Kidney epithelial cell (primary cell): ENCODE measurements around the gene MEX3B. TPM values are rescaled to one million over a fixed set of nuclear protein-coding genes. Genes with fewer than 3 reads are reported as not detected.
A peak's percentile ranks its signal among the peaks of the same experiment; 100 is the strongest.

Experiments
- DNase-seq: peaks from one replicate; pipeline ENCODE4 v3.0.0-alpha.2; 2010; ENCODE audit warnings: low read depth
- H3K27me3 ChIP-seq: 2 replicates; pipeline ENCODE4 v1.6.0; 2011; ENCODE audit warnings: low read length; ENCODE audit not compliant: control insufficient read depth, insufficient read depth
- H3K36me3 ChIP-seq: 2 replicates; pipeline ENCODE4 v1.5.1; 2011; ENCODE audit warnings: low read length; ENCODE audit not compliant: control insufficient read depth, insufficient read depth
- H3K4me3 ChIP-seq: 2 replicates; pipeline ENCODE4 v1.5.1; 2011; ENCODE audit warnings: low read depth, mild to moderate bottlenecking, control low read depth, low read length
- CTCF ChIP-seq: IDR thresholded peaks from 2 replicates; pipeline ENCODE4 v1.5.1; 2011; ENCODE audit warnings: mild to moderate bottlenecking, moderate library complexity, low read length, control low read depth, inconsistent platforms; ENCODE audit not compliant: insufficient read depth, poor library complexity, severe bottlenecking
- total RNA-seq: library from RNA; depleted of rRNA; stranded (reverse); fragments of >200 nt; gene quantifications from 2 replicates; pipeline ENCODE4 v1.2.3, GENCODE V29; 2015

Gene MEX3B
- total RNA-seq, 1 donor from 2014 or later: 18.8 TPM

GRCh38 chr15:82081914-82082762, 36.3 kb upstream of the MEX3B start:
- peaks cover 2% of the 10 kb centered on the region for H3K27me3 ChIP-seq
- no peak for TF ChIP-seq CTCF

DNA sequence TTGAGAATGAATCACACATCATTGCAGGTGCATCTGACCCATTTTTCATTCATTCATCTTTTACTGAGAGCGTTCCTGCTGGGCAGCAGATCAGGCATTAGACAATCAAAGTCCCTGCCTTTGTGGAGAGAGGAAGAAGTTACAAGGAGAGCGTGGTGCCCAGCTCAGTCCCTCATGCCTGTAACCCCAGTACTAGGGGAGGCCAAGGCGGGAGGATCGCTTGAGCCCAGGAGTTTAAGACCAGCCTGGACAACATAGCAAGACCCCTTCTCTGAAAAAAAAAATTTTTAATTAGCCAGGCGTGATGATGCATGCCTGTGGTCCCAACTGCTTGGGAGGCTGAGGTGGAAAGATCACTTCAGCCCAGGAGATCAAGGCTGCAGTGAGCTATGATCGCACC, 35.0 kb upstream of the MEX3B start:
- H3K27me3 ChIP-seq: peaks cover 2% of the 10 kb centered on the region
- no peak for TF ChIP-seq CTCF
- no peak for DNase-seq
- H3K4me3 ChIP-seq: no peak overlapping the region
- no peaks in the 10 kb centered on the region for H3K36me3 ChIP-seq

More at GRCh38 chr15:82081914-82082762, 36.3 kb upstream of the MEX3B start:
- Histone ChIP-seq H3K36me3 (no peaks in the 10 kb centered on the region), H3K4me3 (no peak overlapping the region)
- peak; percentile 54 for DNase-seq

DNA sequence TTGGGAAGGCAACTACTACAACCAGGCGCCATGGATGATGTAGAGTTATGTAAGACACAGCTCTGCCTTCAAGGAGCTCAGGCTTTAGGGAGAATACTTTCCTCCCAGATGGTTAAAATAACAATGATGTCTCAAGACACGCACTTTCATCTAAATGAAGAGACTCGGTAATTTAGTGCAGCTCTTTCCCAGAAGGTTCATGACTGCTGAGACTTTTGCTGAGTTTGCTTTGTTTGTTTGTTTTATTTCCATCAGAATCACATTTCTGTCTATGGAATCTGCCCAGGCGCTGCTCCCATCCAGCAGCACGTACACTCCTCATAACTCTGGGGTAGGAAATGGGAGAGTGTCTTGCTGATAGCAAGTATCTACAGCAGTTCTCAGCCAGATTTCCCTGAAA, 33.9 kb upstream of the MEX3B start:
- Histone ChIP-seq H3K36me3 (no peaks in the 10 kb centered on the region), H3K4me3 (no peak overlapping the region), H3K27me3 (no peaks in the 10 kb centered on the region)
- DNase-seq: no peak
- TF ChIP-seq CTCF: no peak

DNA sequence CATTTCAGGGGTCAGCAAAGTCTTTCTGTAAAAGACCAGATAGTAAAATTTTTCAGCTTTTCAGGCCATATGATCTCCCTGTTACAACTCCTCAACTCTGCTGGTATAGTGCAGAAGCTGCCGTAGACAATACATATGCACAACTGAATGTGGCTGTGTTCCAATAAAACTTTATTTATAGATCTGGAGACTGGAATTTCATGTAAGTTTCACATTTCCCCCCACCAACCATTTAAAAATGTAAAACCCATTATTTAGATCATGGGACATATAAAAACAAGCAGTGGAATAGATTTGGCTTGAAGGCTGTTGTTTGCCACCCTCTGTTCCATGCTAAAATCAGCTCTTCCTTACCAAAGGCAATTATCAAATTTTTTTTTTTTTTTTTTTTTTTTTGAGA, 28.8 kb upstream of the MEX3B start:
- TF ChIP-seq CTCF: no peak
- no peak for DNase-seq
- no peaks in the 10 kb centered on the region for H3K27me3 ChIP-seq
- H3K4me3 ChIP-seq: no peak overlapping the region
- H3K36me3 ChIP-seq: no peaks in the 10 kb centered on the region

DNA sequence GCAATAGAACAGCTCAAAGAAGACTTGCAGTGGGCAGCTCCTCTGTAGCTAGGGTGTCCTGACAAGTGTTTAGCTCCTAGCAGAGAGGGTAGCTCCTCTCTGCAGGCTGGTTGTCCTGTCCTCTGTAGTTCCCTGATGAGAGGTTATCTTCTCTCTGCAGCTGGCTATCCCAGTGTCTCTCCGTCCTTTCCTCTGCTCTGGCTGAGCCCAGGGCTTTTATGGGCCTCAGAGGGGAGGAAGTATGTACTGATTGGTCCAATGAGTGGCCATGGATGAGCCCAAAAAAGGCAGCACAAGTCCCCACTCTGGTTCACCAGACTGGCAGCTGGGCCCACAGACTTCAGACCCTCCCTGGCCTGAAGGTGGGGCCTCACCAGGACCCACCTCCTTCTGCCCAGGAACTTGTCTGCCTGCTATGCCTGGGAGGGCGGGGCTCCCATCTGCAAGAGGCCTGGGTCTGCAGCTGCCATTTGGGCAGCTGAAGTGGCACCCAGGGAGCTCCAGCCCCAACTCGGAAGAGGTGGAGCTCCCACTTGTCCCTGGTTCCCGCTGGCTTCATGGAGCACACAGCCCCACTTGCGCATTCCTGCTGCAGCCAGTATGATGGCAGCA, 27.2 kb upstream of the MEX3B start:
- DNase-seq: no peak
- Histone ChIP-seq H3K27me3 (no peaks in the 10 kb centered on the region), H3K36me3 (no peaks in the 10 kb centered on the region), H3K4me3 (no peak overlapping the region)
- no peak for TF ChIP-seq CTCF
